Breast epithelium (tissue), 4 donors: ENCODE measurements around the gene MGAT5B. TPM values are rescaled to one million over a fixed set of nuclear protein-coding genes. Genes with fewer than 3 reads are reported as not detected.

Experiments used
- DNase-seq, 2 donors: peaks; one replicate each; pipeline ENCODE4 v3.0.0-alpha.2; 2019; ENCODE audit warnings: low spot score in 2 of 2
- H3K27ac ChIP-seq, 2 donors: fragments of 200-600 bp; sonication (generic) in 1 of 2; one replicate each; pipeline ENCODE4 v1.5.1; 2016 to 2019; ENCODE audit warnings: mild to moderate bottlenecking in 1 of 2
- H3K27me3 ChIP-seq, 2 donors: fragments of 200-600 bp; sonication (generic) in 1 of 2; one replicate each; pipeline versions ENCODE4 v1.5.1 to v1.6.0; 2017 to 2019; ENCODE audit warnings: control low read depth in 1 of 2, mild to moderate bottlenecking in 1 of 2
- H3K36me3 ChIP-seq: fragments of 200-600 bp; one replicate; pipeline ENCODE4 v1.5.1; 2019
- H3K4me1 ChIP-seq, 2 donors: fragments of 200-600 bp; sonication (generic); one replicate each; pipeline ENCODE4 v1.5.1; 2016 to 2019; ENCODE audit warnings: control low read depth in 1 of 2
- H3K4me3 ChIP-seq, 3 donors: fragments of 200-600 bp; sonication (generic); 1 replicate in 2 of 3; 2 replicates in 1 of 3; pipeline ENCODE4 v1.5.1; 2016 to 2019; ENCODE audit warnings: mild to moderate bottlenecking in 3 of 3, moderate library complexity in 2 of 3
- H3K9me3 ChIP-seq, 2 donors: fragments of 200-600 bp; sonication (generic) in 1 of 2; one replicate each; pipeline ENCODE4 v1.5.1; 2016 to 2019; ENCODE audit warnings: control low read depth in 1 of 2
- POLR2A ChIP-seq: fragments of 450-650 bp; IDR thresholded peaks from one replicate; pipeline ENCODE4 v1.6.1; 2016; ENCODE audit warnings: antibody characterized with exemption, mild to moderate bottlenecking, moderate library complexity
- POLR2AphosphoS5 ChIP-seq, 3 donors: sonication (generic); formaldehyde crosslinking; IDR thresholded peaks; one replicate each; pipeline ENCODE4 v1.6.1; 2017; ENCODE audit warnings: antibody characterized with exemption in 3 of 3
- intact Hi-C: fragments of 100-400 bp; cut with DNase I; formaldehyde crosslinking; loops from one replicate; pipeline ENCODE4 v1.15.1; 2023; ENCODE audit warnings: low total_unique reads
- total RNA-seq, 3 donors: library from RNA; depleted of rRNA; stranded (reverse); fragments of >200 nt; gene quantifications; one replicate each; pipeline ENCODE4 v1.1.0, GENCODE V29; 2016
- TF ChIP-seq, protein P1 (sequence below), 3 donors: fragments of 450-650 bp; IDR thresholded peaks; one replicate each; pipeline ENCODE4 v1.5.1; 2016 to 2017; ENCODE audit warnings: antibody characterized with exemption in 3 of 3, mild to moderate bottlenecking in 3 of 3, moderate library complexity in 3 of 3

The MGAT5B gene
- total RNA-seq, 3 donors from 2014 or later: 0.32 to 0.33 TPM; not detected in 1

DNA sequence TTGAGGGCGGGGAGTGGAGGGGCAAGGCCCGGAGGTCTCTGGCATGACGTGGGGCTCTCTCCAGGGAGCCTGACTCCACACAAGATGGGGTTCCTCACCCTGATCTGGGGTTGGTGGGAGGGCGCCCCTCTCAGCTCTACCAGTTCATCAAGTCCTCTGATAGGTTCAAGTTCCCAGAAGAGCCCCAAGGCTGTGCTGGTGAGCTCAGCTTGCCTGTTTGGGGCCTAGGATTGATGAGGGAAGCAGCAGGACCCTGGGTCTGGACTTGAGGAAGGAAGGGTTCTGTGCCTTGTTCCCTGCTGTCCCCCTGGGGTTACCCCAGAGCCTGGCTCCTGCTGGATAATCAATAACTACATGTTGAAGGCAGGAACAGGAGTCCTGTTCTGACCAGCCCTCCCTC lies 3.5 kb downstream of the MGAT5B start:
- Histone ChIP-seq H3K27me3 (peaks cover 11 to 40% of the 10 kb centered on the region in 2 donors), H3K4me3 (no peak overlapping the region), H3K36me3 (no peaks in the 10 kb centered on the region), H3K4me1 (peaks cover 0 to 3% of the 10 kb centered on the region in 2 donors), H3K9me3 (no peaks in the 10 kb centered on the region), H3K27ac (no peak overlapping the region)
- intact Hi-C loops: no loop called here
- no peak for TF ChIP-seq POLR2AphosphoS5 (IDR thresholded peaks at IDR 0.05)
- TF ChIP-seq, protein P1, sequence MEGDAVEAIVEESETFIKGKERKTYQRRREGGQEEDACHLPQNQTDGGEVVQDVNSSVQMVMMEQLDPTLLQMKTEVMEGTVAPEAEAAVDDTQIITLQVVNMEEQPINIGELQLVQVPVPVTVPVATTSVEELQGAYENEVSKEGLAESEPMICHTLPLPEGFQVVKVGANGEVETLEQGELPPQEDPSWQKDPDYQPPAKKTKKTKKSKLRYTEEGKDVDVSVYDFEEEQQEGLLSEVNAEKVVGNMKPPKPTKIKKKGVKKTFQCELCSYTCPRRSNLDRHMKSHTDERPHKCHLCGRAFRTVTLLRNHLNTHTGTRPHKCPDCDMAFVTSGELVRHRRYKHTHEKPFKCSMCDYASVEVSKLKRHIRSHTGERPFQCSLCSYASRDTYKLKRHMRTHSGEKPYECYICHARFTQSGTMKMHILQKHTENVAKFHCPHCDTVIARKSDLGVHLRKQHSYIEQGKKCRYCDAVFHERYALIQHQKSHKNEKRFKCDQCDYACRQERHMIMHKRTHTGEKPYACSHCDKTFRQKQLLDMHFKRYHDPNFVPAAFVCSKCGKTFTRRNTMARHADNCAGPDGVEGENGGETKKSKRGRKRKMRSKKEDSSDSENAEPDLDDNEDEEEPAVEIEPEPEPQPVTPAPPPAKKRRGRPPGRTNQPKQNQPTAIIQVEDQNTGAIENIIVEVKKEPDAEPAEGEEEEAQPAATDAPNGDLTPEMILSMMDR (IDR thresholded peaks at IDR 0.05): no peak
- no peak for TF ChIP-seq POLR2A
- no peak for DNase-seq

DNA sequence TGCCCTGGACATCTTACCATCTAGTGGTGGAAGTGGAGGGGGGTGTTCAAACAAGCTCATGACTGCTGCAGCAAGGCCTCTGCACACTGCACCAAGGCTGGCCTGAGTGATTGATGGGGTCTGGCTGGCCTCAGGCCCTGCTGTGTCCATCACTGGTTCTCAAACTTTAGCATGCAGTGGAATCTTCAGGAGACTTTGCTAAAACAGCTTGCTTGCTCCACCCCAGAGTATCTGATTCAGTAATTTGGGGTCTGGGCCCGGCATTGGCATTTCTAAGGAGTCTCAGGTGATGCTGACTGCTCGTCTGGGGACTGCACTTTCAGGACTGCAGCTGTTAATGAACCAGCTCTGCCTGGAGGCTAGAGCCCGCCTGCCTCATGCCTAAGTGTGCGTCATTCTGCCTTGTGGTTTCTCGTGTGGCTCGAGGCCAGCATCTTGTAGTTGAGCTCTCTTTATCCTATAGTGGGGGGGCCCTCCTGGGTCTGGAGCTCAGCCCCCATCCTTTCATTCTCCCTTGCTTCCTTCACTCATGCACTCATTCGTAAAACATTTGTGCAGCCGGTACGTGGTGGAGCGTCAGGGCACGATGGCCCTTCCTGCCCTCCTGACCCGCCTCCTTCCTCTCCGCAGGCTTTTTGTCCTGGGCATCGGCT lies 4.1 kb downstream of the MGAT5B start:
- peaks cover 11 to 33% of the 10 kb centered on the region in 2 donors for H3K27me3 ChIP-seq
- peak in 1 of 2 donors; percentile 70 for DNase-seq
- intact Hi-C loops: no loop called here
- no peaks in the 10 kb centered on the region for H3K36me3 ChIP-seq
- H3K9me3 ChIP-seq: no peaks in the 10 kb centered on the region
- H3K27ac ChIP-seq: no peak overlapping the region
- TF ChIP-seq POLR2AphosphoS5 (IDR thresholded peaks at IDR 0.05) (no peak), POLR2A (no peak)
- TF ChIP-seq, protein P1 (IDR thresholded peaks at IDR 0.05): no peak
- no peak overlapping the region for H3K4me3 ChIP-seq
- peaks cover 0 to 3% of the 10 kb centered on the region in 2 donors for H3K4me1 ChIP-seq

- Histone ChIP-seq H3K9me3 (no peaks in the 10 kb centered on the region), H3K4me1 (peaks cover 0 to 3% of the 10 kb centered on the region in 2 donors), H3K36me3 (no peaks in the 10 kb centered on the region), H3K27ac (no peak overlapping the region), H3K4me3 (no peak overlapping the region), H3K27me3 (peaks cover 11 to 28% of the 10 kb centered on the region in 2 donors)
- no peak for TF ChIP-seq POLR2A
- TF ChIP-seq, protein P1 (IDR thresholded peaks at IDR 0.05): no peak
- TF ChIP-seq POLR2AphosphoS5 (IDR thresholded peaks at IDR 0.05): no peak
- intact Hi-C loops: no loop called here
- no peak for DNase-seq
Observed at GRCh38 chr17:76872874-76873221, 4.6 kb downstream of the MGAT5B start.

DNA sequence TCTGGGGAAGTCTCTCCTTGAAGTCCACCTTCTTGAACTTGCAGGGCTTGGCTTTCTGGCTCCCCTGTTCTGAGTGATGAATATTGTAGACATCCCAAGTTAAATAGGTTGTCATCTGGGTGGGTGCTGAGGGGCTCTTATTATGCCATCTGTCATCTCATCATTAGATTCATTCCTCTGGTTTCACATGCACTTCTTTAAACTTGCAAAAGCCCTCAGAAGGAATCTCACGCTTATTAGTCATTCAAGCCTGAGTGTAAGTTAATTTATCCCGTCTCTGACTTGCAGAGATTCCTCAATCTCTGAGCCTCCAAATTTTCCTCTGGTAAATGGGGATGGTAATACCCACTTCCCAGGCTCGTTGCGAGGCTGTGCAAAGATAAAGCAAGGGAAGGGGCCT lies 5.7 kb downstream of the MGAT5B start:
- no peaks in the 10 kb centered on the region for H3K9me3 ChIP-seq
- peaks cover 11 to 23% of the 10 kb centered on the region in 2 donors for H3K27me3 ChIP-seq
- DNase-seq: no peak
- TF ChIP-seq, protein P1 (IDR thresholded peaks at IDR 0.05): no peak
- TF ChIP-seq POLR2AphosphoS5 (IDR thresholded peaks at IDR 0.05) (no peak), POLR2A (no peak)
- peaks cover 0 to under 1% of the 10 kb centered on the region in 2 donors for H3K4me1 ChIP-seq
- intact Hi-C loops: no loop called here
- no peak overlapping the region for H3K27ac ChIP-seq
- H3K4me3 ChIP-seq: no peak overlapping the region
- H3K36me3 ChIP-seq: no peaks in the 10 kb centered on the region

- no peak for DNase-seq
- Histone ChIP-seq H3K27ac (no peak overlapping the region), H3K27me3 (no peaks in the 10 kb centered on the region), H3K36me3 (no peaks in the 10 kb centered on the region), H3K4me3 (no peak overlapping the region), H3K4me1 (no peaks in the 10 kb centered on the region), H3K9me3 (no peaks in the 10 kb centered on the region)
- intact Hi-C loops: no loop called here
- TF ChIP-seq POLR2A: no peak
- no peak for TF ChIP-seq POLR2AphosphoS5 (IDR thresholded peaks at IDR 0.05)
- TF ChIP-seq, protein P1 (IDR thresholded peaks at IDR 0.05): no peak
Observed at GRCh38 chr17:76877437-76877836, 9.2 kb downstream of the MGAT5B start.
